WTC11 (cell line): ENCODE results near the gene FOXP4. TPM values are rescaled to one million over a fixed set of nuclear protein-coding genes. Genes with fewer than 3 reads are reported as not detected.
A peak's percentile ranks its signal among the peaks of the same experiment; 100 is the strongest.

ENCODE experiments used
- ATAC-seq: fragments of 200-7000 bp; cut with Tn5 transposase; 2 replicates; pipeline ENCODE4 v1.10.0; 2021; ENCODE audit warnings: mild to moderate bottlenecking, moderate library complexity
- CTCF ChIA-PET: fragments of 300-600 bp; sonication (Branson Sonifier 250); formaldehyde crosslinking; loops from one replicate; lab custom pipeline; 2021; ENCODE audit warnings: antibody characterized with exemption; lab: Charles Lee
- POLR2A ChIA-PET: fragments of 350-600 bp; sonication (Branson Sonifier 250); formaldehyde crosslinking; loops from one replicate; lab custom pipeline; 2021; ENCODE audit warnings: antibody characterized with exemption; lab: Charles Lee
- DNase-seq: peaks from one replicate; pipeline ENCODE4 v3.0.0; 2021; ENCODE audit warnings: low spot score
- H3K27ac Mint-ChIP-seq: 2 replicates; pipeline ENCODE4 v1.8.0; 2021; ENCODE audit warnings: mixed read lengths
- H3K27me3 Mint-ChIP-seq: 2 replicates; pipeline ENCODE4 v1.8.0; 2021; ENCODE audit warnings: low read depth, mild to moderate bottlenecking, moderate library complexity, mixed read lengths
- H3K36me3 Mint-ChIP-seq: 2 replicates; pipeline ENCODE4 v1.8.0; 2021; ENCODE audit warnings: mixed read lengths
- H3K4me1 Mint-ChIP-seq: 2 replicates; pipeline ENCODE4 v1.8.0; 2022; ENCODE audit warnings: mixed read lengths
- H3K4me3 Mint-ChIP-seq: 2 replicates; pipeline ENCODE4 v1.8.0; 2021; ENCODE audit warnings: mild to moderate bottlenecking, moderate library complexity, mixed read lengths
- H3K9me3 Mint-ChIP-seq: 2 replicates; pipeline ENCODE4 v1.8.0; 2021; ENCODE audit warnings: mixed read lengths
- ATF1 ChIP-seq: sonication (generic); formaldehyde crosslinking; IDR thresholded peaks from 2 replicates; pipeline ENCODE4 v1.8.1; 2023; ENCODE audit warnings: mild to moderate bottlenecking, moderate library complexity, missing genetic modification reagents
- SP1 ChIP-seq: sonication (generic); formaldehyde crosslinking; conservative IDR thresholded peaks from 2 replicates; pipeline ENCODE4 v1.8.1; 2022; ENCODE audit warnings: missing genetic modification reagents
- ZNF416 ChIP-seq: fragments of 250-450 bp; sonication (Bioruptor Pico); IDR thresholded peaks from 2 replicates; pipeline ENCODE4 v1.9.0; 2021; ENCODE audit warnings: mild to moderate bottlenecking, inconsistent platforms
- ZNF423 ChIP-seq: fragments of 250-450 bp; sonication (Bioruptor Pico); IDR thresholded peaks from 2 replicates; pipeline ENCODE4 v2.1.2; 2022; ENCODE audit warnings: mild to moderate bottlenecking, moderate library complexity
- total RNA-seq: library from RNA; stranded (reverse); gene quantifications from 3 replicates; pipeline ENCODE4 v1.2.3, GENCODE V29; 2021
- TF ChIP-seq, protein P1 (sequence below): fragments of 250-450 bp; sonication (Bioruptor Pico); IDR thresholded peaks from 2 replicates; pipeline ENCODE4 v2.1.2; 2022; ENCODE audit warnings: mild to moderate bottlenecking, moderate library complexity
- TF ChIP-seq, protein P2 (sequence below): sonication (generic); formaldehyde crosslinking; IDR thresholded peaks from 2 replicates; pipeline ENCODE4 v1.8.1; 2023; ENCODE audit warnings: mild to moderate bottlenecking, missing genetic modification reagents, moderate library complexity
- TF ChIP-seq, protein P3 (sequence below): sonication (generic); formaldehyde crosslinking; IDR thresholded peaks from 2 replicates; pipeline ENCODE4 v1.8.1; 2023; ENCODE audit warnings: mild to moderate bottlenecking, missing genetic modification reagents
- TF ChIP-seq, protein P4 (sequence below): sonication (generic); formaldehyde crosslinking; IDR thresholded peaks from 2 replicates; pipeline ENCODE4 v1.8.1; 2022; ENCODE audit warnings: mild to moderate bottlenecking, moderate library complexity, missing genetic modification reagents
- TF ChIP-seq, protein P5 (sequence below): sonication (generic); formaldehyde crosslinking; conservative IDR thresholded peaks from 2 replicates; pipeline ENCODE4 v1.8.1; 2023; ENCODE audit warnings: mild to moderate bottlenecking, low read depth, missing genetic modification reagents, moderate library complexity
- TF ChIP-seq, protein P6 (sequence below): sonication (generic); formaldehyde crosslinking; IDR thresholded peaks from 2 replicates; pipeline ENCODE4 v1.8.0; 2022; ENCODE audit warnings: mild to moderate bottlenecking, missing genetic modification reagents
- TF ChIP-seq, protein P7 (sequence below): sonication (generic); formaldehyde crosslinking; IDR thresholded peaks from 2 replicates; pipeline ENCODE4 v1.8.1; 2022; ENCODE audit warnings: low read depth, missing genetic modification reagents, borderline replicate concordance
- TF ChIP-seq, protein P8 (sequence below): fragments of 250-450 bp; sonication (Bioruptor Pico); IDR thresholded peaks from 2 replicates; pipeline ENCODE4 v1.8.0; 2021; ENCODE audit warnings: mild to moderate bottlenecking

FOXP4 gene
- total RNA-seq, 1 experiment from 2014 or later, result 36.6 TPM

DNA sequence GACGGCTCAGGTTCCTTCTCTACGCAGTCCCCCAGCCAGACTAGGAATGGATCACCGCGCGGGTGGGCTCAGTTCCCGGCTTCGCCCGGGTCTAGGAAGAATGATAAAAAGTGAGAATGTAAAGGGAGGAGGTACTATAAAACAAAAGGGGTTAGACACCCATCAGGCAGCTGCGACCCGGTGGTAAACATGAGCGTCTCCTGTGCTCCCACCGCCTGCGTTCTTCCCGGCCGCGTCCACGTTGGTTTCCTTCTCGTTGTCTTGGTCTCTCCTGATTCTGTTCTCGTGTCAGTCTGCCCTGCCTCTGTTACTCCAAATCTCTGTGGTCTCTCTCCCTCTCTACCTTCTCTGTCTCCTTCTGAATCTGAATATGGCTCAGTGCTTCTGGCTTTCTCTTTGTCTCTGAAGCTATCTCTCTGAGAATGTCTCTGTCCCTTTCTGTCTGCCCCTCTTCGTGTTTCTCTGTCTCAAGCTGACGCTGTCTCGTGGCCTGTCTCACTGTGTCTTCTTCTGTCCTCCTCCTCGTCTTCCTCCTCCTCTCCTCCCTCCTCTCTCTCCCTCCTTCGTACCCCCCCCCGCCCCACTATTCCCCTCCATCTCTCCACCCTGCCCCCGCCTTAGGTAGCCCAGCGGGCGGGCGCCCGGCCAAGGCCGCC is 41.6 kb upstream of the FOXP4 start (continued):
- TF ChIP-seq, protein P1, sequence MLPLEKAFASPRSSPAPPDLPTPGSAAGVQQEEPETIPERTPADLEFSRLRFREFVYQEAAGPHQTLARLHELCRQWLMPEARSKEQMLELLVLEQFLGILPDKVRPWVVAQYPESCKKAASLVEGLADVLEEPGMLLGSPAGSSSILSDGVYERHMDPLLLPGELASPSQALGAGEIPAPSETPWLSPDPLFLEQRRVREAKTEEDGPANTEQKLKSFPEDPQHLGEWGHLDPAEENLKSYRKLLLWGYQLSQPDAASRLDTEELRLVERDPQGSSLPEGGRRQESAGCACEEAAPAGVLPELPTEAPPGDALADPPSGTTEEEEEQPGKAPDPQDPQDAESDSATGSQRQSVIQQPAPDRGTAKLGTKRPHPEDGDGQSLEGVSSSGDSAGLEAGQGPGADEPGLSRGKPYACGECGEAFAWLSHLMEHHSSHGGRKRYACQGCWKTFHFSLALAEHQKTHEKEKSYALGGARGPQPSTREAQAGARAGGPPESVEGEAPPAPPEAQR, result no peak

DNA sequence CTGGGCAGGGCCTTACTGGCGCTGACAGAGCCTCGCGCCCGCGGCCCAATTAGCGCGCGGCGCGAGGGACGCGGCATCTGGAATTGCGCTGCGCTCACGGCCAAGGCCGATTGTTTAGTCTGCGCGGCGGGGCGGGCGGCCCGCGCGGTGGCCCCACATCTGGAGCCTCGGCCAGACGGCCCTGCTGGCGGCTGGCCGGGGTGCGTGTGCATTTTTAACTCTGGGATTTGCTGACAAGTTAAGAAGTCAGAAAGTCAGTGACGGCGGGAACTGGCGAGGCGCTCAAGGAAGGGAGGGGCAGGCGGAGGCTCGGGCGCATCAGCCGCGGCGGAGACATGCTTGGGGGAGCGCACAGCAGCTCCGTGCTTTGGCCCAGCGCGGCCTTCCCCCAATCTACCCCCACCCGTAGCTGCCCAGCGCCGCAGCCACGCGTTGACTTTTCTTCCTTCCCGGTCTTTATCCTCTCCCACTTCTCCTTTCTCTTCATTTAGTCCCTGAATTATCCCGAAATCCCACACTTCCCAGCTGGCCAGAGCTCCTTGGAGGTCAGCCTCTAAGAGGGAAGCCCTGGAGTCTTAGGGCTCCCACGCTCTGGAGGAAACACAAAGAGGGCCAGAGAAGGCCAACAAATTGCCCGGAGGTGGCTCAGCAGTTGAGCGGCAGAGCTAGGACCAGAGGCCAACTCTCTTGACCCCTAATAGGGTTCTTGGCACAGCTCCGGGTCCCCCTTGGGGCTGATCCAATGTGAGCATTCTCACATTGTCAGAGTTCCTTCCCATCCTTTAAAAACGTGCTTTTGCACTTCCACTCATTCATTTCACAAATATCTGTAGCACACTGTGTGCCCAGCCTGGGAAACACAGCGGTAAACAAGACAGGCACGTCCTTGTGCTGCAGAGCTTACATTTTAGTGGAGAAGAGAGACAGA is 40.8 kb upstream of the FOXP4 start:
- ATAC-seq, result peak; percentile 35
- Mint-ChIP-seq H3K4me1 (peaks cover 29% of the 10 kb centered on the region), H3K4me3 (peak overlapping the region; percentile 64), H3K27ac (no peak overlapping the region), H3K9me3 (no peaks in the 10 kb centered on the region), H3K36me3 (no peaks in the 10 kb centered on the region), H3K27me3 (peaks cover 92% of the 10 kb centered on the region)
- POLR2A ChIA-PET, result no interaction called here
- CTCF ChIA-PET, result interaction anchor here (0.8 to 2.4 kb wide), 10 partner anchors 10 to 177 kb away, joined by 3 to 13 read pairs (median 4); no protein-coding TSS in a partner anchor
- TF ChIP-seq ATF1 (CRISPR knock-in tag) (no peak), ZNF416 (CRISPR knock-in tag) (no peak), ZNF423 (no peak), SP1 (no peak)
- TF ChIP-seq, protein P2, sequence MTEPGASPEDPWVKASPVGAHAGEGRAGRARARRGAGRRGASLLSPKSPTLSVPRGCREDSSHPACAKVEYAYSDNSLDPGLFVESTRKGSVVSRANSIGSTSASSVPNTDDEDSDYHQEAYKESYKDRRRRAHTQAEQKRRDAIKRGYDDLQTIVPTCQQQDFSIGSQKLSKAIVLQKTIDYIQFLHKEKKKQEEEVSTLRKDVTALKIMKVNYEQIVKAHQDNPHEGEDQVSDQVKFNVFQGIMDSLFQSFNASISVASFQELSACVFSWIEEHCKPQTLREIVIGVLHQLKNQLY (CRISPR knock-in tag), result no peak
- TF ChIP-seq, protein P3, sequence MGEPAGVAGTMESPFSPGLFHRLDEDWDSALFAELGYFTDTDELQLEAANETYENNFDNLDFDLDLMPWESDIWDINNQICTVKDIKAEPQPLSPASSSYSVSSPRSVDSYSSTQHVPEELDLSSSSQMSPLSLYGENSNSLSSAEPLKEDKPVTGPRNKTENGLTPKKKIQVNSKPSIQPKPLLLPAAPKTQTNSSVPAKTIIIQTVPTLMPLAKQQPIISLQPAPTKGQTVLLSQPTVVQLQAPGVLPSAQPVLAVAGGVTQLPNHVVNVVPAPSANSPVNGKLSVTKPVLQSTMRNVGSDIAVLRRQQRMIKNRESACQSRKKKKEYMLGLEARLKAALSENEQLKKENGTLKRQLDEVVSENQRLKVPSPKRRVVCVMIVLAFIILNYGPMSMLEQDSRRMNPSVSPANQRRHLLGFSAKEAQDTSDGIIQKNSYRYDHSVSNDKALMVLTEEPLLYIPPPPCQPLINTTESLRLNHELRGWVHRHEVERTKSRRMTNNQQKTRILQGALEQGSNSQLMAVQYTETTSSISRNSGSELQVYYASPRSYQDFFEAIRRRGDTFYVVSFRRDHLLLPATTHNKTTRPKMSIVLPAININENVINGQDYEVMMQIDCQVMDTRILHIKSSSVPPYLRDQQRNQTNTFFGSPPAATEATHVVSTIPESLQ (CRISPR knock-in tag), result no peak
- TF ChIP-seq, protein P4, sequence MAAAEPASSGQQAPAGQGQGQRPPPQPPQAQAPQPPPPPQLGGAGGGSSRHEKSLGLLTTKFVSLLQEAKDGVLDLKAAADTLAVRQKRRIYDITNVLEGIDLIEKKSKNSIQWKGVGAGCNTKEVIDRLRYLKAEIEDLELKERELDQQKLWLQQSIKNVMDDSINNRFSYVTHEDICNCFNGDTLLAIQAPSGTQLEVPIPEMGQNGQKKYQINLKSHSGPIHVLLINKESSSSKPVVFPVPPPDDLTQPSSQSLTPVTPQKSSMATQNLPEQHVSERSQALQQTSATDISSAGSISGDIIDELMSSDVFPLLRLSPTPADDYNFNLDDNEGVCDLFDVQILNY, result 0 out of 2 replicates have a peak, but pooled peaks have one; percentile 23
- TF ChIP-seq, protein P5, sequence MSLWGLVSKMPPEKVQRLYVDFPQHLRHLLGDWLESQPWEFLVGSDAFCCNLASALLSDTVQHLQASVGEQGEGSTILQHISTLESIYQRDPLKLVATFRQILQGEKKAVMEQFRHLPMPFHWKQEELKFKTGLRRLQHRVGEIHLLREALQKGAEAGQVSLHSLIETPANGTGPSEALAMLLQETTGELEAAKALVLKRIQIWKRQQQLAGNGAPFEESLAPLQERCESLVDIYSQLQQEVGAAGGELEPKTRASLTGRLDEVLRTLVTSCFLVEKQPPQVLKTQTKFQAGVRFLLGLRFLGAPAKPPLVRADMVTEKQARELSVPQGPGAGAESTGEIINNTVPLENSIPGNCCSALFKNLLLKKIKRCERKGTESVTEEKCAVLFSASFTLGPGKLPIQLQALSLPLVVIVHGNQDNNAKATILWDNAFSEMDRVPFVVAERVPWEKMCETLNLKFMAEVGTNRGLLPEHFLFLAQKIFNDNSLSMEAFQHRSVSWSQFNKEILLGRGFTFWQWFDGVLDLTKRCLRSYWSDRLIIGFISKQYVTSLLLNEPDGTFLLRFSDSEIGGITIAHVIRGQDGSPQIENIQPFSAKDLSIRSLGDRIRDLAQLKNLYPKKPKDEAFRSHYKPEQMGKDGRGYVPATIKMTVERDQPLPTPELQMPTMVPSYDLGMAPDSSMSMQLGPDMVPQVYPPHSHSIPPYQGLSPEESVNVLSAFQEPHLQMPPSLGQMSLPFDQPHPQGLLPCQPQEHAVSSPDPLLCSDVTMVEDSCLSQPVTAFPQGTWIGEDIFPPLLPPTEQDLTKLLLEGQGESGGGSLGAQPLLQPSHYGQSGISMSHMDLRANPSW, result no peak
- TF ChIP-seq, protein P6, sequence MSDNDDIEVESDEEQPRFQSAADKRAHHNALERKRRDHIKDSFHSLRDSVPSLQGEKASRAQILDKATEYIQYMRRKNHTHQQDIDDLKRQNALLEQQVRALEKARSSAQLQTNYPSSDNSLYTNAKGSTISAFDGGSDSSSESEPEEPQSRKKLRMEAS (CRISPR knock-in tag), result peak; percentile 37; the same call in 1 of the 2 replicates
- peak; percentile 61 for DNase-seq

DNA sequence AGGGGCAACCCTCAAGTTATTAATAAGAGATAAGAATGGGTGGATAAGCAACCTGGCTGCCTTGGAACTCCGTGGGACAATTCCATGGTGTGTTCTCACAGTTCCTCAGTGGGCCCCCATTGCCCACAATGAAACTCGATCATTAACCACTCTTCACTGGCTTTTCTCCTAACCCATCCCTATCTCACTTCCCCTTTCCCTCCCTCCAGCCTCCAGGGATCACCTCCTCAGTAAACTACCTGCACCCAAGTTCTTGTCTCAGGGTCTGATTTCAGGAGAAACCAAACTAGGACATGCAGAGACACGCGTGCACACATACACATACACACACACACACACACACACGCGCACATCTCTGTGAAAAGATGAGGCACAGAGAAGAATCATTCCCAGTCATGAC is 37.7 kb upstream of the FOXP4 start:
- no peaks in the 10 kb centered on the region for H3K36me3 Mint-ChIP-seq
- TF ChIP-seq, protein P7, sequence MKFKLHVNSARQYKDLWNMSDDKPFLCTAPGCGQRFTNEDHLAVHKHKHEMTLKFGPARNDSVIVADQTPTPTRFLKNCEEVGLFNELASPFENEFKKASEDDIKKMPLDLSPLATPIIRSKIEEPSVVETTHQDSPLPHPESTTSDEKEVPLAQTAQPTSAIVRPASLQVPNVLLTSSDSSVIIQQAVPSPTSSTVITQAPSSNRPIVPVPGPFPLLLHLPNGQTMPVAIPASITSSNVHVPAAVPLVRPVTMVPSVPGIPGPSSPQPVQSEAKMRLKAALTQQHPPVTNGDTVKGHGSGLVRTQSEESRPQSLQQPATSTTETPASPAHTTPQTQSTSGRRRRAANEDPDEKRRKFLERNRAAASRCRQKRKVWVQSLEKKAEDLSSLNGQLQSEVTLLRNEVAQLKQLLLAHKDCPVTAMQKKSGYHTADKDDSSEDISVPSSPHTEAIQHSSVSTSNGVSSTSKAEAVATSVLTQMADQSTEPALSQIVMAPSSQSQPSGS (CRISPR knock-in tag), result no peak
- TF ChIP-seq, protein P8, sequence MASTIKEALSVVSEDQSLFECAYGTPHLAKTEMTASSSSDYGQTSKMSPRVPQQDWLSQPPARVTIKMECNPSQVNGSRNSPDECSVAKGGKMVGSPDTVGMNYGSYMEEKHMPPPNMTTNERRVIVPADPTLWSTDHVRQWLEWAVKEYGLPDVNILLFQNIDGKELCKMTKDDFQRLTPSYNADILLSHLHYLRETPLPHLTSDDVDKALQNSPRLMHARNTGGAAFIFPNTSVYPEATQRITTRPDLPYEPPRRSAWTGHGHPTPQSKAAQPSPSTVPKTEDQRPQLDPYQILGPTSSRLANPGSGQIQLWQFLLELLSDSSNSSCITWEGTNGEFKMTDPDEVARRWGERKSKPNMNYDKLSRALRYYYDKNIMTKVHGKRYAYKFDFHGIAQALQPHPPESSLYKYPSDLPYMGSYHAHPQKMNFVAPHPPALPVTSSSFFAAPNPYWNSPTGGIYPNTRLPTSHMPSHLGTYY (CRISPR knock-in tag), result no peak
- ChIA-PET POLR2A (no interaction called here), CTCF (no interaction called here)
- no peak for ATAC-seq
- DNase-seq, result no peak
- H3K27me3 Mint-ChIP-seq, result peaks cover 93% of the 10 kb centered on the region
- no peak overlapping the region for H3K27ac Mint-ChIP-seq
- H3K9me3 Mint-ChIP-seq, result no peaks in the 10 kb centered on the region
- H3K4me1 Mint-ChIP-seq, result peaks cover 14% of the 10 kb centered on the region
- H3K4me3 Mint-ChIP-seq, result no peak overlapping the region
